Calu3 (cell line): ENCODE results near the gene SP9. TPM values are rescaled to one million over a fixed set of nuclear protein-coding genes. Genes with fewer than 3 reads are reported as not detected.

Experiments used
- BruUV-seq: library from RNA; stranded (reverse); fragments of 400-500 nt; replicated peaks from 2 replicates; lab custom pipeline; 2021; lab: Mats Ljungman, UMichigan
- CTCF ChIA-PET: fragments of 300-600 bp; sonication (Branson Sonifier 250); formaldehyde crosslinking; loops from one replicate; lab custom pipeline; 2022; ENCODE audit warnings: antibody characterized with exemption; lab: Charles Lee
- DNase-seq: peaks from one replicate; pipeline ENCODE4 v3.0.0; 2022
- H3K27ac Mint-ChIP-seq: one replicate; pipeline ENCODE4 v1.8.0; 2022; ENCODE audit warnings: mixed read lengths; ENCODE audit not compliant: unreplicated experiment
- H3K27me3 Mint-ChIP-seq: one replicate; pipeline ENCODE4 v1.8.0; 2022; ENCODE audit warnings: mixed read lengths; ENCODE audit not compliant: unreplicated experiment
- H3K36me3 Mint-ChIP-seq: one replicate; pipeline ENCODE4 v1.8.0; 2022; ENCODE audit warnings: mild to moderate bottlenecking, moderate library complexity, mixed read lengths; ENCODE audit not compliant: insufficient read depth, unreplicated experiment
- H3K4me1 Mint-ChIP-seq: one replicate; pipeline ENCODE4 v1.8.0; 2022; ENCODE audit warnings: mild to moderate bottlenecking, low read depth, mixed read lengths; ENCODE audit not compliant: unreplicated experiment
- H3K4me3 Mint-ChIP-seq: one replicate; pipeline ENCODE4 v1.8.0; 2022; ENCODE audit warnings: mild to moderate bottlenecking, low read depth, moderate library complexity, mixed read lengths; ENCODE audit not compliant: unreplicated experiment
- H3K9me3 Mint-ChIP-seq: one replicate; pipeline ENCODE4 v1.8.0; 2022; ENCODE audit warnings: low read depth, mixed read lengths; ENCODE audit not compliant: unreplicated experiment
- intact Hi-C: fragments of 100-400 bp; cut with micrococcal nuclease; formaldehyde crosslinking; loops from one replicate; pipeline ENCODE4 v1.10.0; 2022; ENCODE audit not compliant: unreplicated experiment
- total RNA-seq: library from RNA; stranded (reverse); gene quantifications from 2 replicates; pipeline ENCODE4 v1.2.3, GENCODE V29; 2022
- TF ChIP-seq, protein P1 (sequence below): fragments of 200-600 bp; IDR thresholded peaks from one replicate; pipeline ENCODE4 v1.8.0; 2022; ENCODE audit warnings: antibody characterized with exemption; ENCODE audit not compliant: unreplicated experiment

The SP9 gene
- total RNA-seq, 1 experiment from 2014 or later: not detected

DNA sequence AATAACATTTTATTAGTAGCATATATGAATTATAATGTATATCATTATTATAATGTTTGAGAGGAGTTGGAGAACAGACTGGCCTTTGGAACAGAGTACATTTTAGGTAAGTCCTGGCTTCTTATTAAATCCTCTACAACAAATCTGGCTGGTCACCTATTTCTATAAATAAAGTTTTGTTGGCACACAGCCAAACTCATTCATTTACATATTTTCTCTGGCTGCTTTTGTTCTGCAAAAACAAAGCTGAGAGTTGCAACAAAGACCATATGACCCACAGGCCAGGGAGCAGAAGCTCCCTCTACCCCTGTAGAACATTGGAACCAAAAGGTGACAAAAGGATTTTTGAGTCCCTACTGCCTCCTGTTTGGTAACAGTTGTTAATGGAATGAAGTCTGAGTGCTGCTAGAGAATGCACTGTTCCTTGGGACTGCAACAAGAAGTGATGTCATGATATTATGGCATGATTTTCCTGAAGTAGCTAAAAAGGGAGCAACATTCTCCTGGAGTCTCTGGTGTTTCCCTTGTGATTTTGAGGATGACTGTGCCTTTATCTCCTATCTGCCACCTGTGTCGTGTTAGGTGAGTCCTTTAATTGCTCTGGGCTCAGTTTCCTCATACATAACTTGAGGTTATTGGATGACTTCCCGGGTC, 22.0 kb upstream of the SP9 start:
- H3K4me1 Mint-ChIP-seq: no peaks in the 10 kb centered on the region
- CTCF ChIA-PET: no interaction called here
- H3K27me3 Mint-ChIP-seq: peaks cover 54% of the 10 kb centered on the region
- no peak overlapping the region for H3K4me3 Mint-ChIP-seq
- BruUV-seq: no TSS peak
- TF ChIP-seq, protein P1, sequence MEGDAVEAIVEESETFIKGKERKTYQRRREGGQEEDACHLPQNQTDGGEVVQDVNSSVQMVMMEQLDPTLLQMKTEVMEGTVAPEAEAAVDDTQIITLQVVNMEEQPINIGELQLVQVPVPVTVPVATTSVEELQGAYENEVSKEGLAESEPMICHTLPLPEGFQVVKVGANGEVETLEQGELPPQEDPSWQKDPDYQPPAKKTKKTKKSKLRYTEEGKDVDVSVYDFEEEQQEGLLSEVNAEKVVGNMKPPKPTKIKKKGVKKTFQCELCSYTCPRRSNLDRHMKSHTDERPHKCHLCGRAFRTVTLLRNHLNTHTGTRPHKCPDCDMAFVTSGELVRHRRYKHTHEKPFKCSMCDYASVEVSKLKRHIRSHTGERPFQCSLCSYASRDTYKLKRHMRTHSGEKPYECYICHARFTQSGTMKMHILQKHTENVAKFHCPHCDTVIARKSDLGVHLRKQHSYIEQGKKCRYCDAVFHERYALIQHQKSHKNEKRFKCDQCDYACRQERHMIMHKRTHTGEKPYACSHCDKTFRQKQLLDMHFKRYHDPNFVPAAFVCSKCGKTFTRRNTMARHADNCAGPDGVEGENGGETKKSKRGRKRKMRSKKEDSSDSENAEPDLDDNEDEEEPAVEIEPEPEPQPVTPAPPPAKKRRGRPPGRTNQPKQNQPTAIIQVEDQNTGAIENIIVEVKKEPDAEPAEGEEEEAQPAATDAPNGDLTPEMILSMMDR: no peak
- H3K36me3 Mint-ChIP-seq: no peaks in the 10 kb centered on the region
- H3K9me3 Mint-ChIP-seq: no peaks in the 10 kb centered on the region
- H3K27ac Mint-ChIP-seq: no peak overlapping the region
- intact Hi-C loops: no loop called here
- DNase-seq: no peak

DNA sequence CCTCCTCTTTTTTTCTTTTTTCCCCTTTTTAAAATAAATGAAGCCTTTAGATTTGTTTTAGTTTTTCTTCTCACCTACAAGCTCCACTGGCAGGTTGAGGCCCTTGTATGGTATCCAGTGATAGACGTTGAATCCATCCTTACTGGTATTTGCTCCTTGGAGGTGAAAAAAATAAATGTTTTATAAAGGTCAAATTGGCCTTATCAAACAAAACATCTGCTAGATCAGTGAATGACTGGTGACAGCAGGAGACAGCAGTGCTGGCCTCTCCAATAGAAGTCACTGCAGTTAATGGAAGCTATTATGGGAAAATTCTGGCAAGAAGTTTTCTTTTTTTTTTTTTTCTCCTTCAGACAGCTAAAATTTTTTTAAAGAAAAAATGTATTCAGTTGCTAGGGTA, 12.6 kb upstream of the SP9 start:
- no peaks in the 10 kb centered on the region for H3K36me3 Mint-ChIP-seq
- H3K4me1 Mint-ChIP-seq: peaks cover 7% of the 10 kb centered on the region
- H3K27ac Mint-ChIP-seq: no peak overlapping the region
- BruUV-seq: no TSS peak
- H3K27me3 Mint-ChIP-seq: peaks cover 69% of the 10 kb centered on the region
- intact Hi-C loops: no loop called here
- CTCF ChIA-PET: no interaction called here
- H3K4me3 Mint-ChIP-seq: no peak overlapping the region
- DNase-seq: no peak
- no peaks in the 10 kb centered on the region for H3K9me3 Mint-ChIP-seq
- TF ChIP-seq, protein P1: no peak

DNA sequence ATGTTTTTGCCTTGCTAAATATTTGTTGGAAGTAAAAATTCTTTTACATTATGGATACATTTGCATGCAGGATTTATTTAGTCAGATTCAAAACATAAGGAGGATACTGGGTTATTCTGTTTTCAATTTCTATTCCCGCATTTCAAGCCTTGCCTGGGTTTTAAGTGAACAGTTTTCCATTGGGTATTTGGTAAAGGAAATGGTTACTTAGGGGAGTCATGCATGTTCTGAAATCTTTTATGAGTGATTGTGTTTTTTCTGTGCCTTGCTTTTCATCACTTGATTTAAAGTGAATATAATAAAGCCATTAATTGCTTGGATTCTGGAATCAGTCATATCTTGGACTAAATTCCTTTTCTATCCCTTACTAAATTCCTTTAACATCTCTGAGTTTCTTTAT, 12.0 kb upstream of the SP9 start:
- Mint-ChIP-seq H3K27me3 (peaks cover 74% of the 10 kb centered on the region), H3K36me3 (no peaks in the 10 kb centered on the region)

DNA sequence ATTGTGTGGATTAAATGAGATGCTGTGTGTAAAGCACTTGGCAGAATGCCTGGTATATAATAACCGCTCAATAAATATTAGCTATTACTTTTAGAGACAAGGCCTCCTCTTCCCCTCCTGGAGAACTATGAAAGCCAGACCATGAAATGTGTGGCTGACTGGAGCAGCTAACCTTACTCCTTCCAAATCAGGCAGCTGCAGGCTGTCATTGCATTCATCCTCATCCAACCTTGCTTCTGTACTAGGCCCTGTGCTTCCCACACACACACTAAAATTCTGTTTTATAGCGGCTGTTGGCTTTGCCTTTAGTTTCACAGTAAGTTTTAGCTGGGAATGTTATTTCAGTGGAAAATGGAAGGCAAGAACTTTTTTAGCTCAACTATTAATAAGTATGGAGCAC, 10.2 kb upstream of the SP9 start:
- Mint-ChIP-seq H3K27me3 (peaks cover 74% of the 10 kb centered on the region), H3K36me3 (no peaks in the 10 kb centered on the region), H3K9me3 (no peaks in the 10 kb centered on the region), H3K4me3 (no peak overlapping the region), H3K27ac (no peak overlapping the region), H3K4me1 (peaks cover 16% of the 10 kb centered on the region)
- CTCF ChIA-PET: no interaction called here
- DNase-seq: no peak
- TF ChIP-seq, protein P1: no peak
- intact Hi-C loops: no loop called here
- BruUV-seq: no TSS peak

More for the DNA sequence above, 12.0 kb upstream of the SP9 start:
- TF ChIP-seq, protein P1: no peak
- Mint-ChIP-seq H3K4me1 (peaks cover 13% of the 10 kb centered on the region), H3K9me3 (no peaks in the 10 kb centered on the region), H3K4me3 (no peak overlapping the region), H3K27ac (no peak overlapping the region)
- intact Hi-C loops: no loop called here
- CTCF ChIA-PET: no interaction called here
- no peak for DNase-seq
- BruUV-seq: no TSS peak
